Measurements from ENCODE around the gene NFIC. TPM values are rescaled to one million over a fixed set of nuclear protein-coding genes. Genes with fewer than 3 reads are reported as not detected.

The NFIC gene
- total RNA-seq, 6 donors from 2014 or later = 96.1 to 175 (median 154) TPM

DNA sequence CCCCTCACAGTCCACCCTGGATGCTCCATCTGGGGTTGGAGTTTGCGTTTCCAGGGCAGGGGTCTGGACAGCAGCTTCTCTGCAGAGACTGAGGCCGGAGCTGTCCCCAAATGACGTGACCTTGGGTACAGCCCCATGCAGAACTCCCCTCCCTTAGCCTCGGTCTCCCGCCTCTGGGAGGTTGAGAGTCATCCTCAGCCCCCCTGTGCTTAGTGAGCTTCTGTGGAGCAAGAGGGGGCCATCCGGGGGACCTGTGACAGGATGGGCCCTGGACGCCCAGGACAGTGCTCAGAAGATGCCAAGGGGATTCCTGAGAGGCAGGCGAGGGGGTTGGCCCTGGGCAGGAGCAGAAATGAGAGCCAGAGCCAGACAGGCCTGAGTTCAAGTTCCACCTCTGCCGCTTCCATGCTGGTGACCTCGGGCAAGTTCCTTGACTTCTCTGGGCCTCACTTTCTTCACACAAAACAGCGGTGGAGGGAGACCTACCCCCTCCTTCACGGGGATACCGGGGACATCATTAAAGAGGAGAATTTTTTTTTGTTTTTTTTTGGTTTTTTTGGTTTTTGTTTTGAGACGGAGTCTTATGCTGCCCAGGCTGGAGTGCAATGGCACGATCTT, 93.7 kb downstream of the NFIC start:
- Histone ChIP-seq H3K4me1 (peaks cover 23 to 42% (median 32%) of the 10 kb centered on the region in 4 donors), H3K36me3 (peaks cover 6 to 72% (median 51%) of the 10 kb centered on the region in 4 donors), H3K9me3 (no peaks in the 10 kb centered on the region), H3K27ac (peak overlapping the region; percentile 85 to 91 (median 88)), H3K27me3 (no peaks in the 10 kb centered on the region), H3K4me3 (no peak overlapping the region)
- peak; percentile 1 to 30 for ATAC-seq (ENCODE audit: low FRiP score in 2 of 2)
- no peak for DNase-seq
- TF ChIP-seq, protein P1, sequence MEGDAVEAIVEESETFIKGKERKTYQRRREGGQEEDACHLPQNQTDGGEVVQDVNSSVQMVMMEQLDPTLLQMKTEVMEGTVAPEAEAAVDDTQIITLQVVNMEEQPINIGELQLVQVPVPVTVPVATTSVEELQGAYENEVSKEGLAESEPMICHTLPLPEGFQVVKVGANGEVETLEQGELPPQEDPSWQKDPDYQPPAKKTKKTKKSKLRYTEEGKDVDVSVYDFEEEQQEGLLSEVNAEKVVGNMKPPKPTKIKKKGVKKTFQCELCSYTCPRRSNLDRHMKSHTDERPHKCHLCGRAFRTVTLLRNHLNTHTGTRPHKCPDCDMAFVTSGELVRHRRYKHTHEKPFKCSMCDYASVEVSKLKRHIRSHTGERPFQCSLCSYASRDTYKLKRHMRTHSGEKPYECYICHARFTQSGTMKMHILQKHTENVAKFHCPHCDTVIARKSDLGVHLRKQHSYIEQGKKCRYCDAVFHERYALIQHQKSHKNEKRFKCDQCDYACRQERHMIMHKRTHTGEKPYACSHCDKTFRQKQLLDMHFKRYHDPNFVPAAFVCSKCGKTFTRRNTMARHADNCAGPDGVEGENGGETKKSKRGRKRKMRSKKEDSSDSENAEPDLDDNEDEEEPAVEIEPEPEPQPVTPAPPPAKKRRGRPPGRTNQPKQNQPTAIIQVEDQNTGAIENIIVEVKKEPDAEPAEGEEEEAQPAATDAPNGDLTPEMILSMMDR (IDR thresholded peaks at IDR 0.05) = no peak
- no peak for TF ChIP-seq POLR2A (IDR thresholded peaks at IDR 0.05)
- TF ChIP-seq EP300 (IDR thresholded peaks at IDR 0.05) = no peak
- no peak for TF ChIP-seq POLR2AphosphoS5 (IDR thresholded peaks at IDR 0.05)
- 80 to 89% methylated on average over 13 to 15 of the region's 15 CpGs for WGBS, 2 donors

DNA sequence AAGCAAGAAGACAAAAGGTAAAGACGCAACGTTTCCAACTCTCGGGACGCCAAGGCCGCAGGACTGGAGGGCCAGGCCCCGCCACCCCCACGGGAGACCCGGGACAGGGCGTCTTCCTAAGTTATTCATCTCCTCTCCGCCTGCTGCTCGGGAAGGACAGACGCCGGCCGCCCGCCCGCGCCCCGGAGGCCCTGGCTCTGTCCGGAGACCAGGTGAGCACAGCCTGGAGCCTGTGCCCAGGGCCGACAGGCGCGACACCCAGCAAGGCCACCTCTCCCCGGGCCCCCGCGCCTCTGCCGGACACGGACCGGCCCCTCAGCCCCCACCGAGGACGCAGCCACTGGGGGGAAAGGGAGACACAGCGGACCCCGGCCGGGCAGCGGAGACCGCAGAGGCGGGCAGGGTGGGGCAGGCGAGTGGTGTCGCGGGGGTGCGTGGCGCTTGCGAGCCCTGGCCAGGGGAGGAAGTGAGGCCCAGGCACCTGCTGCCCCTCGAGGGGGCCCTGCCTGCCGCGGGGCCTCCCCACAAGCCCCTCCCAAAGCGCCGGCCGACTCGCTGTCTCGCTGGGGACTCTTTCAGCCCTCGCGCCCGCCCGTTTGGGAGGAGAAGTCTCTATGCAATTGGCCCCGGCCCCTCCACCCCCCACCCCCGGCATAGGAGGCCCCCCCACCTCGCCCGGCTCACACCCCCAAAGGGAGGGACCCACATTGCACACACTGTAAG, 96.8 kb downstream of the NFIC start:
- TF ChIP-seq, protein P1 (IDR thresholded peaks at IDR 0.05) = no peak
- TF ChIP-seq EP300 (IDR thresholded peaks at IDR 0.05) (no peak), POLR2AphosphoS5 (IDR thresholded peaks at IDR 0.05) (no peak), POLR2A (IDR thresholded peaks at IDR 0.05) (no peak)
- 89 to 92% methylated on average over 33 to 36 of the region's 58 CpGs for WGBS, 2 donors
- peak in 1 of 2 donors; percentile 85 for DNase-seq
- no peaks in the 10 kb centered on the region for H3K9me3 ChIP-seq
- no peaks in the 10 kb centered on the region for H3K27me3 ChIP-seq
- no peak for ATAC-seq (ENCODE audit: low FRiP score in 2 of 2)
- H3K36me3 ChIP-seq = peaks cover 6 to 45% (median 30%) of the 10 kb centered on the region in 4 donors
- no peak overlapping the region for H3K4me3 ChIP-seq
- H3K27ac ChIP-seq = peak overlapping the region in 1 of 4 donors; percentile 27
- peaks cover 19 to 32% (median 22%) of the 10 kb centered on the region in 4 donors for H3K4me1 ChIP-seq

DNA sequence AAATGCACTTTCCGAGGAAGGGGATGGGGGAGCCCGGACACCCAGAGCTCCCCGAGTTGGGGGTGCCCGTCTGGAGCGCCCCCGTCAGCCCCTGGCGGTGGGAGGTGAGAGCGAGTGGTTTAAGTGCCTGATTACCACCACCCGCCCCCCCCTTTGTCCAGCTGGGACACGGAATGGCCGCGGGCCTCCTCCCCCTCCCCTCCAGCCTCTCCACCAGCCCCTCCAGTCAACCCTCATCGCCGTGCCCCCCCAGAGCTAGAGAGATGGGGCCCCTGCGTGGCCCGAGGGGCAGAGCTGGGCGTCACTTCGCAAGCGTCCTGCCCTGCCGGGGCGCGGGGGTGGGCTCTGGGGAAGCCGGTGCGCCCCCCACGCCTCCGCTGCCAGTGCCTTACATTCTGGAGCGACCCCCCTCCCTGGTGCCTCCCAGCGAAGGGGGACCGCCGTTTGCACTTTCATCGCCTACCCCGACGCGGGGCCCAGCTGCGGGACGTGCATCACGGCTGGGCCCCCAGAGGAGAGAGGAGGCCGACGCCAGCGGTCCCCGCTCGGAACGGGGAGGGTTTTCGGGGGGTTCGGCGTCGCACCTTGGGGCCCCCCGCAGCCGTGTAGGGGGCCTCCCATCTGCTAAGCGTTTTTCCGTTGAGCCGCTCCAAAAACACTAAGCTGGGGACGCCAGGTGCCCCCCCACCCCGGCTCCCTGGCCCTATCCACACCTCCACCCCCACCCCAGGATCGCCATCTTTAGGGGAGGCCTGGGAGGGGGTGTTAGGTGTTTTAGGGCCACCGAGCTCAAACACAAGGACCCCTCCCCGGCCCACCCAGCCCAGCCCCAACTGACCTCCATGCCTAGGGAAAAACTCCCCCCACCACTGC, 97.6 kb downstream of the NFIC start:
- no peak for ATAC-seq (ENCODE audit: low FRiP score in 2 of 2)
- peaks cover 11 to 31% (median 18%) of the 10 kb centered on the region in 4 donors for H3K4me1 ChIP-seq
- peak in 1 of 2 donors; percentile 67 for DNase-seq
- peaks cover 6 to 45% (median 30%) of the 10 kb centered on the region in 4 donors for H3K36me3 ChIP-seq
- 88 to 93% methylated on average over 11 to 38 of the region's 57 CpGs for WGBS, 2 donors
- no peaks in the 10 kb centered on the region for H3K9me3 ChIP-seq
- H3K27me3 ChIP-seq = no peaks in the 10 kb centered on the region
- H3K4me3 ChIP-seq = no peak overlapping the region
- TF ChIP-seq EP300 (IDR thresholded peaks at IDR 0.05) (no peak), POLR2AphosphoS5 (IDR thresholded peaks at IDR 0.05) (no peak)
- peak overlapping the region in 2 of 4 donors; percentile 34 to 59 for H3K27ac ChIP-seq

DNA sequence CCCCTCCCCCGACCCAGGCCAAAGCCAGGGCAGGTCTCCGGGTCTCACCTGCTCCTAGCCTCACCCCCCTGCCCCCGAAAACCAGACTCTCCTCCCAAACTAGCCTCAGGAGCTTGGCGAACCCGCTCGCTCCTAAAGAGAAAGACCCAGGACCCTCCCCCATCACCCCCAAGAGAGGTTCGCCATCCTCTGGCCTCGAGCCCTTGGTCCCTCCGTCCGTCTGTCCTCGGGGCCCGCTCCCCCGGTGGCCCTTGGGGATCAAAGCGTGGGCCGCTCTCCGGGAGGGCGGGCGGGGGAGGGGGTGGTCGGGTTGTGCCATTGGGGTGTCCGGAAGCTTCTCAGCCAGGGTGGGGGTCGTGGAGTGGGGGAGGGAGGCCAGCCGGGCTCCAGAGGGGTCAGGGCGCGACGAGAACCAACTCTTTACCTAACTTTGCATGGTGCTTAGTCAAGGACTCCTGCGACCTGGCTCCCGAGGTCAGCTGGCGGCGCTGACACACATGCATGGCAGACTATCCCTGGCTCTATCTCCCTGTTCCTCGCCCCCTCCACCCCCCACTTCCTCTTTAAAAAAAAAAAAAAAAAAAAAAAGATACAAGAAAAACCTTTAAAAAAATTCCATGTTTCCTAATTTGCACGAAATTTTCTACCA, 98.3 kb downstream of the NFIC start:
- TF ChIP-seq POLR2A (IDR thresholded peaks at IDR 0.05) (no peak), POLR2AphosphoS5 (IDR thresholded peaks at IDR 0.05) (no peak), EP300 (IDR thresholded peaks at IDR 0.05) (no peak)
- TF ChIP-seq, protein P1 (IDR thresholded peaks at IDR 0.05) = no peak
- Histone ChIP-seq H3K27ac (peak overlapping the region in 2 of 4 donors; percentile 34 to 59), H3K4me3 (no peak overlapping the region), H3K9me3 (no peaks in the 10 kb centered on the region), H3K4me1 (peaks cover 4 to 23% (median 10%) of the 10 kb centered on the region in 4 donors), H3K27me3 (no peaks in the 10 kb centered on the region), H3K36me3 (peaks cover 6 to 45% (median 30%) of the 10 kb centered on the region in 4 donors)
- DNase-seq = peak in 1 of 2 donors; percentile 71
- no peak for ATAC-seq (ENCODE audit: low FRiP score in 2 of 2)
- WGBS, 2 donors = 83 to 85% methylated on average over 6 to 27 of the region's 31 CpGs

Measured in upper lobe of left lung (tissue), 6 donors.